ENCODE measurements around the gene LRMDA. TPM values are rescaled to one million over a fixed set of nuclear protein-coding genes. Genes with fewer than 3 reads are reported as not detected.

Gene LRMDA
- polyA plus RNA-seq, 3 donors, result 39.8 to 59.6 (median 56.4) TPM

DNA sequence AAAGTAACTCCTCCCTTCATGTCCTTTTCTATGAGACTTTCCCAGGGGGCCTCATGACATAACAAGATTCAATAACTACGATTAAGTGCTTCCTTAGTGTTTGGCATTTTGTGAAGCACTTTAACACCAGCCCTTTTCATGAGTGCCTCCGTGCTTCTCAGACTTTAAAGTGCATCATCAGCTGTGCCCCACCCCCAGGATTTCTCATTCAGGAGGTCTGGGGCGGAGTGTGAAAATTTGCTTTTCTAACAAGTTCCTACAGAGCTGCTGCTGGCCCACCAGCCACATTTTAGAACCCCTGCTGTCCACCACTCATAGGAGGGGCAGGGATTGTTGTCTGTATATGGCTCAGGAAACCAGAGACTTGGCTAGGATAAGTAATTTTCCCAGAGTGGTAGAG, 445.3 kb downstream of the LRMDA start:
- H3K4me3 ChIP-seq (replicated peaks in 1 of 3; ENCODE audit: low read depth in 2 of 3, low read length in 3 of 3), result no peak overlapping the region
- H3K79me2 ChIP-seq (ENCODE audit: insufficient read depth, low read length), result no peaks in the 10 kb centered on the region
- Mint-ChIP-seq H3K4me1 (peaks cover 7% of the 10 kb centered on the region), H3K9me3 (no peaks in the 10 kb centered on the region), H3K36me3 (peaks cover 6 to 12% of the 10 kb centered on the region in 2 donors), H3K4me3 (no peak overlapping the region), H3K27ac (no peak overlapping the region), H3K27me3 (ENCODE audit: low read depth in 3 of 3) (no peaks in the 10 kb centered on the region)
- WGBS (ENCODE audit: insufficient coverage), result 95% methylated on average over 2 of the region's 3 CpGs
- H3K9ac ChIP-seq (ENCODE audit: insufficient read depth, low read length, poor library complexity, severe bottlenecking), result no peak overlapping the region
- no peak overlapping the region for H3K27ac ChIP-seq (ENCODE audit: low read depth in 1 of 2, low read length in 2 of 2)
- no peak overlapping the region for H2AFZ ChIP-seq (ENCODE audit: insufficient read depth, low read depth, low read length, poor library complexity, severe bottlenecking)
- H3K4me1 ChIP-seq (ENCODE audit: control insufficient read depth in 1 of 2, insufficient read depth in 2 of 2, low read length in 2 of 2), result peaks cover 0 to 6% of the 10 kb centered on the region in 2 donors
- no peaks in the 10 kb centered on the region for H3K36me3 ChIP-seq (replicated peaks in 1 of 2; ENCODE audit: control insufficient read depth in 1 of 2, insufficient read depth in 2 of 2, low read length in 2 of 2)
- H3K9me3 ChIP-seq (replicated peaks in 1 of 2; ENCODE audit: control insufficient read depth in 1 of 2, insufficient read depth in 1 of 2, low read length in 2 of 2), result no peaks in the 10 kb centered on the region
- DNase-seq, result no peak
- intact Hi-C loops (cut with micrococcal nuclease), result no loop called here
- H3K27me3 ChIP-seq (ENCODE audit: control insufficient read depth in 2 of 2, insufficient read depth in 2 of 2, low read length in 2 of 2), result no peaks in the 10 kb centered on the region
- TF ChIP-seq, protein P1, sequence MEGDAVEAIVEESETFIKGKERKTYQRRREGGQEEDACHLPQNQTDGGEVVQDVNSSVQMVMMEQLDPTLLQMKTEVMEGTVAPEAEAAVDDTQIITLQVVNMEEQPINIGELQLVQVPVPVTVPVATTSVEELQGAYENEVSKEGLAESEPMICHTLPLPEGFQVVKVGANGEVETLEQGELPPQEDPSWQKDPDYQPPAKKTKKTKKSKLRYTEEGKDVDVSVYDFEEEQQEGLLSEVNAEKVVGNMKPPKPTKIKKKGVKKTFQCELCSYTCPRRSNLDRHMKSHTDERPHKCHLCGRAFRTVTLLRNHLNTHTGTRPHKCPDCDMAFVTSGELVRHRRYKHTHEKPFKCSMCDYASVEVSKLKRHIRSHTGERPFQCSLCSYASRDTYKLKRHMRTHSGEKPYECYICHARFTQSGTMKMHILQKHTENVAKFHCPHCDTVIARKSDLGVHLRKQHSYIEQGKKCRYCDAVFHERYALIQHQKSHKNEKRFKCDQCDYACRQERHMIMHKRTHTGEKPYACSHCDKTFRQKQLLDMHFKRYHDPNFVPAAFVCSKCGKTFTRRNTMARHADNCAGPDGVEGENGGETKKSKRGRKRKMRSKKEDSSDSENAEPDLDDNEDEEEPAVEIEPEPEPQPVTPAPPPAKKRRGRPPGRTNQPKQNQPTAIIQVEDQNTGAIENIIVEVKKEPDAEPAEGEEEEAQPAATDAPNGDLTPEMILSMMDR (IDR thresholded peaks at IDR 0.05), result no peak
- H3K4me2 ChIP-seq (replicated peaks; ENCODE audit: extremely low read depth, low read length, poor library complexity, severe bottlenecking), result no peak overlapping the region
- peaks cover 5% of the 10 kb centered on the region for H4K20me1 ChIP-seq (ENCODE audit: insufficient read depth, low read length)

DNA sequence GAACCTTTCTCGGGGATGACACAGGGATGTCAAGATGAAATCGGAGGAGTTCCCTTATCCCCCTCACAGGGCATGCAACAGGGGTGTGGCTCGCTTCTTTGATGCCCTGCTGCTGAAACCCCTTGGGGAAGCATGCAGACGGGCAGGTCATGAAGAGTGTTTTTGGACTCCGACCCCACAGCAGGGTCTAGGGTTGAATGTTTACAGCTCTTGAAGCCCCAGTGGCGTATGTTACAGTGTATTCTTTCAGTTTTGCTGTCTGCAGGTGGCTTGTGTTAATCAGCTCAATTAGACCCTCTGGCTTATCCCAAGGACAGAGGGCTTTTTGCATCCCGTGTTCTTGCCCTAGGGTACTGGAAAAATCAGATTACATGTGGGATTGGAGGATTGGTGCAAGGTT, 446.5 kb downstream of the LRMDA start:
- 100% methylated on average over 4 of the region's 7 CpGs for WGBS (ENCODE audit: insufficient coverage)
- no peak for DNase-seq
- Histone ChIP-seq H3K36me3 (replicated peaks in 1 of 2; ENCODE audit: control insufficient read depth in 1 of 2, insufficient read depth in 2 of 2, low read length in 2 of 2) (peaks cover 0 to 5% of the 10 kb centered on the region in 2 donors), H3K27ac (ENCODE audit: low read depth in 1 of 2, low read length in 2 of 2) (no peak overlapping the region), H3K79me2 (ENCODE audit: insufficient read depth, low read length) (no peaks in the 10 kb centered on the region), H3K9ac (ENCODE audit: insufficient read depth, low read length, poor library complexity, severe bottlenecking) (no peak overlapping the region), H3K4me2 (replicated peaks; ENCODE audit: extremely low read depth, low read length, poor library complexity, severe bottlenecking) (no peak overlapping the region), H3K4me1 (ENCODE audit: control insufficient read depth in 1 of 2, insufficient read depth in 2 of 2, low read length in 2 of 2) (peaks cover 0 to 6% of the 10 kb centered on the region in 2 donors), H3K4me3 (replicated peaks in 1 of 3; ENCODE audit: low read depth in 2 of 3, low read length in 3 of 3) (no peak overlapping the region), H3K9me3 (replicated peaks in 1 of 2; ENCODE audit: control insufficient read depth in 1 of 2, insufficient read depth in 1 of 2, low read length in 2 of 2) (no peaks in the 10 kb centered on the region), H2AFZ (ENCODE audit: insufficient read depth, low read depth, low read length, poor library complexity, severe bottlenecking) (no peak overlapping the region), H4K20me1 (ENCODE audit: insufficient read depth, low read length) (peaks cover 5% of the 10 kb centered on the region), H3K27me3 (ENCODE audit: control insufficient read depth in 2 of 2, insufficient read depth in 2 of 2, low read length in 2 of 2) (no peaks in the 10 kb centered on the region)
- TF ChIP-seq, protein P1 (IDR thresholded peaks at IDR 0.05), result no peak
- Mint-ChIP-seq H3K36me3 (peaks cover 6 to 12% of the 10 kb centered on the region in 2 donors), H3K4me1 (peaks cover 7% of the 10 kb centered on the region), H3K9me3 (no peaks in the 10 kb centered on the region), H3K4me3 (no peak overlapping the region), H3K27ac (peak overlapping the region in 1 of 7 donors; percentile 10), H3K27me3 (ENCODE audit: low read depth in 3 of 3) (no peaks in the 10 kb centered on the region)
- intact Hi-C loops (cut with micrococcal nuclease), result no loop called here

All from CD14-positive monocyte (primary cell).